ENCODE measurements around the gene MTA1.

DNA sequence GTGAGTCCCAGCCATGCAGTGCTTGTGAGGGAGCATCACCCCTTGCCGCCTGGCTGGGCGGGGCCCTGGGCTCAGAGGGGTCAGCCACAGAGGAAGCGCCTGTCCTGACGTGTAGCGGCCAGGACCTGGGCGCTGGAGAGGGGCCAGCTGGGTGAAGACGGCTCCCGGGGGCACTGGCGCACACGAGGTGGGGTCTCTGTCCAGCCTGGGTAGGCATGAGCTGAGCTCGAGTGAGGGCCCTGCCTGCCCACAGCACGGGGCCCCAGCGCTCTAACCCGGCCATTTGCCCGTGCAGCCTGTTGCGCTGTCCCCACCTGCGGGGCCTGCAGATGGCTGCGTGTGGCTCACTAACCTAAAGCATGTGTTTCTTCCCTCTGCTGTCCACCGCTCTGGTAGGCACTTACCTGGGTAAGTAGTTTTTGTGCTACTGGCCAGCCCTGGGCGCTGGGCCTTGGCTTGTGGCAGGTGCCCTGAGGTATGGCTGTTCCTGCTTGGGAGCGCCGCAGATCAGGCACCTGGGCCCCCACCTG is 48.4 kb downstream of the MTA1 start:
- TF ChIP-seq, protein P1, sequence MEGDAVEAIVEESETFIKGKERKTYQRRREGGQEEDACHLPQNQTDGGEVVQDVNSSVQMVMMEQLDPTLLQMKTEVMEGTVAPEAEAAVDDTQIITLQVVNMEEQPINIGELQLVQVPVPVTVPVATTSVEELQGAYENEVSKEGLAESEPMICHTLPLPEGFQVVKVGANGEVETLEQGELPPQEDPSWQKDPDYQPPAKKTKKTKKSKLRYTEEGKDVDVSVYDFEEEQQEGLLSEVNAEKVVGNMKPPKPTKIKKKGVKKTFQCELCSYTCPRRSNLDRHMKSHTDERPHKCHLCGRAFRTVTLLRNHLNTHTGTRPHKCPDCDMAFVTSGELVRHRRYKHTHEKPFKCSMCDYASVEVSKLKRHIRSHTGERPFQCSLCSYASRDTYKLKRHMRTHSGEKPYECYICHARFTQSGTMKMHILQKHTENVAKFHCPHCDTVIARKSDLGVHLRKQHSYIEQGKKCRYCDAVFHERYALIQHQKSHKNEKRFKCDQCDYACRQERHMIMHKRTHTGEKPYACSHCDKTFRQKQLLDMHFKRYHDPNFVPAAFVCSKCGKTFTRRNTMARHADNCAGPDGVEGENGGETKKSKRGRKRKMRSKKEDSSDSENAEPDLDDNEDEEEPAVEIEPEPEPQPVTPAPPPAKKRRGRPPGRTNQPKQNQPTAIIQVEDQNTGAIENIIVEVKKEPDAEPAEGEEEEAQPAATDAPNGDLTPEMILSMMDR (IDR thresholded peaks at IDR 0.05): no peak
- TF ChIP-seq EZH2 (IDR thresholded peaks at IDR 0.05; ENCODE audit: borderline replicate concordance, insufficient read depth, low read depth, low read length, poor library complexity, severe bottlenecking): no peak
